Loucy (cell line): ENCODE results near the gene C1RL.

Experiments
- CTCF ChIP-seq: fragments of 200-600 bp; sonication (generic); conservative IDR thresholded peaks from 2 replicates; pipeline ENCODE4 v1.5.1; 2014; ENCODE audit warnings: mild to moderate bottlenecking, antibody characterized with exemption, low read length
- EZH2phosphoT487 ChIP-seq: fragments of 200-600 bp; IDR thresholded peaks from 2 replicates; pipeline ENCODE4 v1.6.1; 2018; ENCODE audit warnings: antibody characterized with exemption, mild to moderate bottlenecking, moderate library complexity, borderline replicate concordance

DNA sequence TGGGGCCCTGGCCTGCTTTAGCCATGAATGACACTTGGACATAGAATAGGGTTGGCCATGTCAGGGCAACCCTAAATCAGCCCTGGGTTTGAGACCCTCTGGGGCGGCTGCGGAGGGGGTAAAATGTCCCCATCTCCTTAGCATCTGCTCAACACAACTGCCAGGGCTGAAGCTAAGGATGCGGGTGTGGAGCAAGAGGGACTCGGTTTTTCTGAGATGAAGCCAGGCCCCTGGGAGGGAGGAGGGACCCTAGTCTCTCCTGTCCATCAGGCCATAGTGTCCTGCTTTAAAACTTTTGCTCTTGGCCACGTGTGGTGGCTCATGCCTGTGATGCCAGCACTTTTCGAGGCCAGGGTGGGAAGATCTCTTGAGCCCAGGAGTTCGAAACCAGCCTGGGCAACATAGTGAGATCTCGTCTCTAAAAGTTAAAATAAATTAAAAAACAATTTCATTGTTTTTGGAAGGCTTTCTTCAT lies 16.0 kb downstream of the C1RL start:
- TF ChIP-seq CTCF (no peak), EZH2phosphoT487 (no peak)
